HG03575 (cell line): Measurements from ENCODE around the gene SLC1A4.
"Not testable (repeated sequence)": the region's sequence is repeated elsewhere in the genome, so short reads cannot be mapped to it uniquely, and the experiment has no call there.

Source experiments
- ATAC-seq: cut with Tn5 transposase; IDR thresholded peaks from one replicate; pipeline ENCODE4 v1.9.1; 2021; ENCODE audit not compliant: unreplicated experiment, insufficient number of reproducible peaks, low FRiP score; ENCODE audit errors: extremely low read depth

SLC1A4 gene

GRCh38 chr2:65020251-65020650 lies 31.1 kb downstream of the SLC1A4 start:
- ATAC-seq, result not testable (repeated sequence)

DNA sequence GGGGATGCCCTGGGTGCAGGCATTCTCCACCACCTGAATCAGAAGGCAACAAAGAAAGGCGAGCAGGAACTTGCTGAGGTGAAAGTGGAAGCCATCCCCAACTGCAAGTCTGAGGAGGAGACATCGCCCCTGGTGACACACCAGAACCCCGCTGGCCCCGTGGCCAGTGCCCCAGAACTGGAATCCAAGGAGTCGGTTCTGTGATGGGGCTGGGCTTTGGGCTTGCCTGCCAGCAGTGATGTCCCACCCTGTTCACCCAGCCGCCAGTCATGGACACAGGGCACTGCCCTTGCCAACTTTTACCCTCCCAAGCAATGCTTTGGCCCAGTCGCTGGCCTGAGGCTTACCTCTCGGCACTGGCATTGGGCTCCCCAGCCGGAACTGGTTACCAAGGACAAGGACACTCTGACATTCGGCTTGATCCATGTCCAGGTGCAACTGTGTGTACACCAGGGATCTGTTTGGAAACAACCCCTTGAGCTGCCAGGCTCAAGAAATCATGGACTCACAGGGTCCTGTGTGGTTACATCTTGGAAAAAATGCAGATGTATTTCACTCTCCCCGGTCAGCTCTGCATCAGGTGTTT lies 31.8 kb downstream of the SLC1A4 start:
- ATAC-seq, result no peak

- no peak for ATAC-seq
Measured at GRCh38 chr2:65021709-65022108, 32.5 kb downstream of the SLC1A4 start.

DNA sequence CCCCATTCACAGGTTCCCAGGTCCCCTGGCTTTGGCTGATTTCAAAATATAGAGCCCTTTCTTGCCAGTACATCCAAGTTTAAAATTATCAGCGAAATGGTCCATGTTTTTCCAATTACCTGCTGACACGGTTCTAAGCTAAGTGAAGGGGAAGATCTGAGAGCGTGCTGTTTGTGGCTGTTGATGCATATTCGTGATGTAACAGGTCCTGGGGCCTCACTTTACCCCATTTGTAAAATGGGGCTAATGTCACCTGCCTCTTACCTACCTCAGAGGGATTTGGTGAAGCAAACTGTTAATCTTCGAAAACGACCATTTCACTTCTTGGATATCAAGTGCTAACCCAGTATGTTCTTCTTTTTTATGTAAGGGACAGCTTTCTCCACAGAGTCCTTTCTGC lies 33.0 kb downstream of the SLC1A4 start:
- no peak for ATAC-seq

DNA sequence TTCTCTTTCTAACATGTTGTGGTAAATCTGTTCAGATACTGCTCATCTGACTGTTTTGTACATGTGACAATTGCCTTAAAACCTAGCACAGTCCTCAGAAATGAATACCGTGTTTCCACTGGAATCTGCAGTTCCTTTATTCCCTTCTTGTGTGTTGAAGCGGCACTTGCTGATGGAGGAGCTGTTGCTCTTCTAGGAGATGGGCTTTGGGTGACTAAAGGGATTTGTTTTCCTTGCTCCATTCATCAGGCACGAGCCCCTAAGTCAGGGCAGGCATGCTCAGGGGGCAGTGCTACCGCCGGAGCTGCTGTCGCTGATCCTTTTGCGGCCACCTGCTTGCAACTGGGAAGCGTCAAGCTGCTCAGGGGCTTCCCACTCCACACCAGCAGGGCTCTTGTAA lies 34.5 kb downstream of the SLC1A4 start:
- ATAC-seq, result no peak

- no peak for ATAC-seq
Measured at GRCh38 chr2:65024149-65024829, 35.1 kb downstream of the SLC1A4 start.

DNA sequence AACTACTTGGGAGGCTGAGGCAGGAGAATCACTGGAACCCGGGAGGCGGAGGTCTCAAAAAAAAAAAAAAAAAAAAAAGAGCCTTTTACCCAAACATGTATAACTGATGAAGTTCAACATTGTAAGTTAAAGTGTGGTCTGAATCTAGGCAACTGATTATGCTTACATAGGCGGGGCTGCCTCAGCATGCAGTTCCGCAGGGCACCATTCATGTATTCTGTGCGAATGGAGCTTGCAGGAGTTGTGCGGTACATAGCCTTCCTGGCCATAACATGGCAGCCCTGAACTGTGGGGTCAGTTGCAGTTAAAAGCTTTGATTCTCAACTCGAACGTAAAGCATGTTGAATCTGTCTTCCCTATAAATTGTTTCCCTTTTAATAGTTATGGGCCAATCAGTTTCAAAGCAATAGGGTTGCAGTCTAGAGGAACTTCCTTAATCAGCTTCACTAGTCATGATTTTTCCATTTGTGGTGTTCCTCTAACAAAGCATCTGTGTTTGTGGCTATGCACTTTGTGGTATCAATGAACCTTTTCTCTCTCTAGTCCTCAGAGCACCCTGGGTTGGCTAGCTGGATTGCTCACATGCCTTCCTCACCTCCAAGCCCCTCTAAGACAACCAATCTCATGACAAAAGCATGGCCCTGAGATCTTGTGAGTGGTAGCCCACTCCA lies 36.4 kb downstream of the SLC1A4 start:
- ATAC-seq, result no peak

DNA sequence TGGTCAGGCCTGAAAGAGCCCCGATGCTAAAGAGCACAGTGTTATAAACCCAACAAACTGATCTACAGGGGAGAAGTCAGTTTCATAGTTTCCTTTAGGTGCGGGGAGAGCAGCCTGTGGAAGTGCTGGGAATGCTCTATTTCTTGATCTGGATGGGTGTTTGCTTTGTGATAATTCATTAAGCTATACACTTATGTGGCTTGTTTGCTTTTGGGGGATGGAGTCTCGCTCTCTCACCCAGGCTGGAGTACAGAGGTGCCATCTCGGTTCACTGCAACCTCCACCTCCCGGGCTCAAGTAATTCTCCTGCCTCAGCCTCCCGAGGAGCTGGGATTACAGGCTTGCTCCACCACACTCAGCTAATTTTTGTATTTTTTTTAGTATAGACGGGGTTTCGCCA lies 37.0 kb downstream of the SLC1A4 start:
- ATAC-seq, result no peak

GRCh38 chr2:65026704-65027464 lies 37.7 kb downstream of the SLC1A4 start:
- no peak for ATAC-seq

GRCh38 chr2:65027616-65028244 lies 38.5 kb downstream of the SLC1A4 start:
- ATAC-seq, result no peak

DNA sequence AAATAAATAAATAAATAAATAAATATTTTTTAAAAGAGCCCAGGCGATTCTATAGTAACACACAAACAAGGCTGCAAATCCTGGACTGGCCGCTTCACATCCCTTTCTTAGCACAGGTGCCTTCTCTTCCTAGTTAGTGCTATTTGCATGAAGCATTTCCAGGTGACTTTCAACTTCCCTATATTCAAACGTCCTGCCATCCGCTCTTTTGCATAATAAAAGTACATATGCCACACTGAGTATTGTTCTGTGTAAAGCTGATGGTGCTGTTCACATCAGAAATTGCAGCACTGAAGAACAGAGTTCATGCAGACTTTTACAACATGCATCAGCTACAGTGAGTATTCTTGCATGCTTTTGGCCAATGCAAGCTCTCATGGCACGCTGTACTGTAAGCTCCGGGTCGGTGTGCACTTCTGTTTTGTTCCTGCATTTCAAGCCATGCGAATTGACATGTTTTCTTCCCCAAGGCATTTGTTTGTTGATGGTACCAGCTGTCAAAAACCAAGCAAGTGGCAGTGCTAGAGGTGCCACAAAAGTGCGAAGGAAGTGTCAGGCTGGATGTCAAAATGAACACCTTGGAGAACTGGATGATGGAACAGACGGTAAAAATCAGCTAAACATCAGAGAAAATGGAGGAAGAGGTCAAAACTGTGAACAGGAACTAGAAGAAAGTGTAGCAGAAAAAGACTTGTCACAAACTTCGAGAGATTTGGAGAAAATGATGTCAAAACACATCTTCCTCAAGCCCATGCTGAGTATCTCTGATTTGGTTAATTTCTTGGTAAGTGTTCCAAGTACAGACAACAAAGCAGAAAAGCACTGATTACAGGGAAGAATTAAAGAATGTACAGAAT lies 41.5 kb downstream of the SLC1A4 start:
- no peak for ATAC-seq

DNA sequence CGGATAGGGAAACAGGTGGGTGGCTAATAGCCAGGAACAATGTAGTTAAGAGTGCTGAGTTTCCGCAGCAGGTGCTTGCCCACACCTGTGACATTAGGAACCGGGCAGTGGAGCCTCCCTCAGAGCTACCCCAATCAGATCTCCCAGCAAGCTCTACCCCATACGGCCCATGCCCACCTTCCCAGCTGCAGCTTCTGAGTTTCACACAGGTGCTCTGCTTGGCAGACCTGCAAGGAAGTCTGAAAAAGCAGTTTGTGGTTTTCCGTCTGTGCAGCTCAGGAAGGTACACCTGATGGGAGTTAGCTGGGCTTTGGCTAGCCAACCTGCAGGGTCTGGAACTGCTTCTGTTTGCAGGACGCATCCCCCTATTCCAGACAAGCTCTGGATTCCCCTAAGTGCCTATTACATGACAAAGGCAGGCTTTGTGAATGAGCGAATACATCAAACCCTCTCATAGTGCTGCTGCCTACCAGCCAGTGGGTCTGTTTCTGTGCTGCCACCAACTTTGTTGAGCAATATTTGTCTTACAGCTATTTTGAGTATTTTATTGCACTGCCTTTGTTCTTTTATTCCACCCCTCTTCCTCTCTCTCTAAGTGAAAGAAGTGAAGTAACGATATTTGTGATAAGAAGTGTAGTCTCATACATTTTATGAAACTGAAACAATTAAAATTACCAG lies 42.3 kb downstream of the SLC1A4 start:
- ATAC-seq, result no peak

GRCh38 chr2:65032019-65032975 lies 43.1 kb downstream of the SLC1A4 start:
- ATAC-seq, result no peak

GRCh38 chr2:65033178-65033577 lies 44.0 kb downstream of the SLC1A4 start:
- ATAC-seq, result no peak

DNA sequence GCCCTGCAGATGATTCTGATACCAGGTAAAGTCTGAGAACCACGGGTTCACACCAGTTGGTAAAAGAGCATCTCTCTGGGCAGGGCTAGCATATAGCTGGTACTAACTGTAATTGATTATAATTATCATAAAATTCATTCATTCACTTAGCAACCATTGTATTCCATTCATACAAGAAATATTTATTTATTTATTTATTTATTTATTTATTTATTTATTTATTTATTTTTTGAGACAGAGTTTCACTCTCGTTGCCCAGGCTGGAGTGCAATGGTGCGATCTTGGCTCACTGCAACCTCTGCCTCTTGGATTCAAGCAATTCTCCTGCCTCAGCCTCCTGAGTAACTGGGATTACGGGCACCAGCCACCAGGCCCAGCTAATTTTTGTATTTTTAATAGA lies 44.5 kb downstream of the SLC1A4 start:
- ATAC-seq, result not testable (repeated sequence)

- ATAC-seq, result no peak
Measured at GRCh38 chr2:65035351-65035943, 46.2 kb downstream of the SLC1A4 start.

DNA sequence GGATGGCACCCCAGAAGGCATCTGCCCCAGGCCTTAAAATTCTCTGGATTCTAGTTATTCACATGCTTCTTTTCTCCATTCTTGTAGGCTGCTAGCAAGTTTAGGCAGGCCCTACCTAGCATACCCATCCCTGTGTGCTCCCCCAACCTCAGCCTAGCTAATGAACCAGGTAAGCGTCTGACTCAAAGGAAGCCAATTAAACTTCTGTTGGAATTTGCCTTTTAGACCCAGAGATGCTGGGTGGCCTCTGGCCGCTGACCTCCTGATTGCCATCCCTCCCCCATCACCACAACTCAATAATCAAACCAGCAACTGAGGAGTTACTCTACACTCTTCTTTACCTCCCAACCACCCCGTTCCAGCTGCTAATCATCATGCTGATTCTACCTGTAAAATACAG lies 48.0 kb downstream of the SLC1A4 start:
- no peak for ATAC-seq
